Aorta (tissue), 5 donors: ENCODE data around the gene MAP4K4. TPM values are rescaled to one million over a fixed set of nuclear protein-coding genes. Genes with fewer than 3 reads are reported as not detected.
"Not testable (repeated sequence)": the region's sequence is repeated elsewhere in the genome, so short reads cannot be mapped to it uniquely, and the experiment has no call there.

Experiments
- ATAC-seq: fragments of 200-7000 bp; cut with Tn5 transposase; one replicate; pipeline ENCODE4 v1.9.1; 2022; ENCODE audit warnings: moderate library complexity; ENCODE audit not compliant: low FRiP score
- DNase-seq, 2 donors: peaks; one replicate each; pipeline ENCODE4 v3.0.0-alpha.2; 2020
- H3K27ac ChIP-seq, 2 donors: one replicate each; pipeline ENCODE4 v1.5.1; 2013; ENCODE audit warnings: low read length in 2 of 2, mild to moderate bottlenecking in 2 of 2, moderate library complexity in 2 of 2, control low read depth in 1 of 2, inconsistent platforms in 1 of 2, low read depth in 1 of 2
- H3K27me3 ChIP-seq, 2 donors: one replicate each; pipeline ENCODE4 v1.6.1; 2013; ENCODE audit warnings: control low read depth in 1 of 2, low read length in 1 of 2, mild to moderate bottlenecking in 1 of 2, moderate library complexity in 1 of 2; ENCODE audit not compliant: insufficient read depth in 2 of 2, control insufficient read depth in 1 of 2
- H3K36me3 ChIP-seq, 2 donors: one replicate each; pipeline ENCODE4 v1.6.1; 2013; ENCODE audit warnings: control low read depth in 1 of 2, low read length in 1 of 2, mild to moderate bottlenecking in 1 of 2; ENCODE audit not compliant: insufficient read depth in 2 of 2, control insufficient read depth in 1 of 2
- H3K4me1 ChIP-seq, 2 donors: one replicate each; pipeline ENCODE4 v1.6.1; 2013; ENCODE audit warnings: low read length in 2 of 2, control low read depth in 1 of 2, mild to moderate bottlenecking in 1 of 2, moderate library complexity in 1 of 2; ENCODE audit not compliant: insufficient read depth in 2 of 2, control insufficient read depth in 1 of 2
- H3K4me3 ChIP-seq, 2 donors: one replicate each; pipeline ENCODE4 v1.5.1; 2013; ENCODE audit warnings: low read length in 2 of 2, control low read depth in 1 of 2, mild to moderate bottlenecking in 1 of 2
- H3K9me3 ChIP-seq: one replicate; pipeline ENCODE4 v1.6.1; 2013; ENCODE audit warnings: mild to moderate bottlenecking, low read length; ENCODE audit not compliant: control insufficient read depth
- WGBS, 2 donors: extraction: QIAGEN DNeasy Blood & Tissue Kit; methylation state at CpG; one replicate each; pipeline ENCODE4 v1.1.7; 2013; 5-methylcytosine and 5-hydroxymethylcytosine counted together
- intact Hi-C, 2 donors: fragments of 100-400 bp; cut with DNase I; formaldehyde crosslinking; loops; one replicate each; pipeline versions ENCODE4 v1.14.2 to v1.15.0; 2022
- polyA plus RNA-seq, 2 donors: library from polyadenylated mRNA; stranded (reverse); fragments of 200-250 nt; gene quantifications; one replicate each; pipeline ENCODE4 v1.2.3, GENCODE V29; 2013
- total RNA-seq, 2 donors: library from RNA; stranded (reverse); fragmentation: NEBNext Ultra II Directional; extraction: Animal tissue kit (Norgen Biotek cat#: 25700); gene quantifications; one replicate each; pipeline ENCODE4 v1.2.1, GENCODE V29; 2021
- donor health status: healthy with polysubstance abuse.
- donor health status: Bipolar disorder and iron deficiency.
- donor health status: DM: no; HTN: no; CAD: no.
- donor health status: DM: no; HTN: no; CAD: no.
- donor health status: DM: yes; HTN: yes; CAD: no.

MAP4K4 gene
- total and polyA plus RNA-seq, 4 donors: 22.9 to 112 (median 58.5) TPM

- WGBS, 2 donors: 69 to 73% methylated on average over 2 of the region's 2 CpGs
- H3K4me1 ChIP-seq: peaks cover 16 to 18% of the 10 kb centered on the region in 2 donors
- intact Hi-C loops: no loop called here
- no peaks in the 10 kb centered on the region for H3K36me3 ChIP-seq
- DNase-seq: no peak
- H3K9me3 ChIP-seq: no peaks in the 10 kb centered on the region
- ATAC-seq: no peak
- no peak overlapping the region for H3K4me3 ChIP-seq
- H3K27ac ChIP-seq: no peak overlapping the region
- no peaks in the 10 kb centered on the region for H3K27me3 ChIP-seq
Measured at GRCh38 chr2:101770726-101771125, 73.2 kb downstream of the MAP4K4 start.

GRCh38 chr2:101771227-101771902 is 73.9 kb downstream of the MAP4K4 start:
- no peak for ATAC-seq
- Histone ChIP-seq H3K27ac (no peak overlapping the region), H3K9me3 (no peaks in the 10 kb centered on the region), H3K4me3 (no peak overlapping the region), H3K36me3 (no peaks in the 10 kb centered on the region), H3K27me3 (no peaks in the 10 kb centered on the region), H3K4me1 (peaks cover 13 to 24% of the 10 kb centered on the region in 2 donors)
- 87 to 91% methylated on average over 5 of the region's 5 CpGs for WGBS, 2 donors
- DNase-seq: no peak
- intact Hi-C loops: no loop called here

- intact Hi-C loops: no loop called here
- Histone ChIP-seq H3K36me3 (no peaks in the 10 kb centered on the region), H3K9me3 (no peaks in the 10 kb centered on the region), H3K4me3 (no peak overlapping the region), H3K27me3 (no peaks in the 10 kb centered on the region), H3K4me1 (peaks cover 13 to 23% of the 10 kb centered on the region in 2 donors), H3K27ac (no peak overlapping the region)
- ATAC-seq (no peak), DNase-seq (no peak)
- WGBS, 2 donors: 45 to 49% methylated on average over 2 of the region's 2 CpGs
Measured at GRCh38 chr2:101771910-101772321, 74.4 kb downstream of the MAP4K4 start.

- ATAC-seq (no peak), DNase-seq (peak in 1 of 2 donors; percentile 45)
- WGBS, 2 donors: 96% methylated on average over 5 of the region's 5 CpGs
- H3K36me3 ChIP-seq: no peaks in the 10 kb centered on the region
- no peak overlapping the region for H3K27ac ChIP-seq
- H3K27me3 ChIP-seq: no peaks in the 10 kb centered on the region
- intact Hi-C loops: no loop called here
- H3K4me1 ChIP-seq: peaks cover 15 to 17% of the 10 kb centered on the region in 2 donors
- H3K9me3 ChIP-seq: no peaks in the 10 kb centered on the region
- no peak overlapping the region for H3K4me3 ChIP-seq
Measured at GRCh38 chr2:101773137-101773536, 75.6 kb downstream of the MAP4K4 start.

GRCh38 chr2:101773961-101774360 is 76.5 kb downstream of the MAP4K4 start:
- H3K27ac ChIP-seq, DNase-seq, H3K4me3 ChIP-seq, intact Hi-C loops, ATAC-seq, H3K36me3 ChIP-seq, H3K9me3 ChIP-seq, H3K27me3 ChIP-seq: not testable (repeated sequence)
- 83 to 85% methylated on average over 3 of the region's 3 CpGs for WGBS, 2 donors
- peaks cover 15 to 17% of the 10 kb centered on the region in 2 donors for H3K4me1 ChIP-seq

- intact Hi-C loops: no loop called here
- no peaks in the 10 kb centered on the region for H3K9me3 ChIP-seq
- WGBS, 2 donors: 92 to 93% methylated on average over 2 of the region's 2 CpGs
- no peak for DNase-seq
- H3K27me3 ChIP-seq: no peaks in the 10 kb centered on the region
- no peak overlapping the region for H3K4me3 ChIP-seq
- H3K4me1 ChIP-seq: peaks cover 15 to 17% of the 10 kb centered on the region in 2 donors
- ATAC-seq: no peak
- no peak overlapping the region for H3K27ac ChIP-seq
- H3K36me3 ChIP-seq: no peaks in the 10 kb centered on the region
Measured at GRCh38 chr2:101775092-101775491, 77.6 kb downstream of the MAP4K4 start.

GRCh38 chr2:101775636-101776035 is 78.1 kb downstream of the MAP4K4 start:
- Histone ChIP-seq H3K9me3 (no peaks in the 10 kb centered on the region), H3K36me3 (no peaks in the 10 kb centered on the region), H3K4me3 (no peak overlapping the region), H3K4me1 (peaks cover 13 to 17% of the 10 kb centered on the region in 2 donors), H3K27me3 (no peaks in the 10 kb centered on the region), H3K27ac (no peak overlapping the region)
- WGBS, 2 donors: 71 to 73% methylated on average over 8 of the region's 8 CpGs
- intact Hi-C loops: no loop called here
- DNase-seq: no peak
- ATAC-seq: no peak

- H3K27ac ChIP-seq: no peak overlapping the region
- DNase-seq (no peak), ATAC-seq (no peak)
- H3K36me3 ChIP-seq: no peaks in the 10 kb centered on the region
- no peaks in the 10 kb centered on the region for H3K27me3 ChIP-seq
- H3K4me3 ChIP-seq: no peak overlapping the region
- no peaks in the 10 kb centered on the region for H3K9me3 ChIP-seq
- H3K4me1 ChIP-seq: peaks cover 9 to 14% of the 10 kb centered on the region in 2 donors
- intact Hi-C loops: no loop called here
- WGBS, 2 donors: 47% methylated on average over 10 of the region's 10 CpGs
Measured at GRCh38 chr2:101776172-101777043, 78.9 kb downstream of the MAP4K4 start.
